ENCODE measurements around the gene SPHK2. TPM values are rescaled to one million over a fixed set of nuclear protein-coding genes. Genes with fewer than 3 reads are reported as not detected.

SPHK2 gene
- total and polyA plus RNA-seq, 2 of the 8 experiments (the other 6 are each of a cell fraction or from before 2014, with no cell fraction given) = 43.9 to 60.9 TPM

DNA sequence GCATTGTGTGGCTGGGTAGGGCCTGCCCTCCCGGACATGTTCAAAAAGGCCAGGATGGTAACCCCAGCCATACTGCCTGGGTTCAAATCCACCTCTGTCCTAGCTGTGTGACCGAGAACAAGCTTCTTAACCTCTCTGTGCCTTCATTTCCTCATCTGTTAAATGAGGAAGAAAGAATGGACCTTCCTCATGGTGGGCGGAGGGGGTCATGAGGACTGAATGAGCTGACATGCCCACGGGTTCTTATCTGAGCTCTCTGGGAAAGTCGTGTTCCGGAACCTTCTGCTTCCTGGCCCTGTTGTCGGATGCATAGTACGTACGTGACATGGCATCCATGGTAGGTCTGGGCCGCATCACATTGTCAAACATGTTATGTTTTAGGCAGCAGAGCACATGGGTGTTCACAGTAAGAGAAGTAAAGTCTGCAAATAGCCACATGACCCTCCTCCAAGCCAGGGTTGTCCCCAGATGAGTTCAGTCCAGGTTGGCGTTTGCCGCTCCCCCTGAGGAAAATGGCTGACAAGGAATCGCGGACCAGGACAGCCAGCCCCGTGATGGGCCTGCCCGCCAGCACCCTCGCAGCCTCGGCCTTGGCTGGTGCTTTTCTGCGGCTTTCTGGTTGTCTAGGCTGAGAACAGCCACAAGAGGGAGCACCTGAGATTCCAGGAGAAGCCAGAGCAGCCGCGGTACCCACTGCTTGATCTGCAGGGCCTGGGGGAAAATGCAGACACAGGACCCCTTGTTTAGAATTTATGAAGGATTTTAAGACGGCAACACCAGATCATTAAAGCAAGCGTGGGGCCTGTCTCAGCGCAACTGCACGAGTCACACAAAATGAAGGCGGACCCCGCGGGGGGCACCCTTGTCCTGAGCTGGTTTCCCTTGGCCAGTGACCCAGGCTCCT is 55.9 kb downstream of the SPHK2 start (continued):
- TF ChIP-seq KDM4A (IDR thresholded peaks at IDR 0.05; ENCODE audit: low read depth, low read length, severe bottlenecking) (no peak), CBX5 (IDR thresholded peaks at IDR 0.05; ENCODE audit: low read depth, low read length) (no peak), CHD2 (IDR thresholded peaks at IDR 0.05; ENCODE audit: low read length) (no peak), ASH2L (IDR thresholded peaks at IDR 0.05; ENCODE audit: low read length) (no peak), MAFK (IDR thresholded peaks at IDR 0.05; ENCODE audit: low read depth, low read length) (no peak), HDAC6 (IDR thresholded peaks at IDR 0.05; ENCODE audit: low read depth, low read length) (no peak), CBX8 (IDR thresholded peaks at IDR 0.05; ENCODE audit: borderline replicate concordance, low read depth, low read length) (no peak), SIRT6 (IDR thresholded peaks at IDR 0.05; ENCODE audit: low read length) (no peak), EGR1 (IDR thresholded peaks at IDR 0.05; ENCODE audit: borderline replicate concordance, low read depth, low read length) (no peak), TAF7 (optimal IDR thresholded peaks at IDR 0.05; ENCODE audit: borderline replicate concordance, low read depth, low read length) (no peak), SP2 (IDR thresholded peaks at IDR 0.05; ENCODE audit: low read length) (no peak), GABPA (IDR thresholded peaks at IDR 0.05; ENCODE audit: borderline replicate concordance, insufficient read depth, low read length) (peak; percentile 71; the same call in 1 of the 2 replicates), HDAC2 (IDR thresholded peaks at IDR 0.05; ENCODE audit: borderline replicate concordance in 1 of 2, low read depth in 2 of 2, low read length in 2 of 2) (no peak)
- TF ChIP-seq, protein P1, sequence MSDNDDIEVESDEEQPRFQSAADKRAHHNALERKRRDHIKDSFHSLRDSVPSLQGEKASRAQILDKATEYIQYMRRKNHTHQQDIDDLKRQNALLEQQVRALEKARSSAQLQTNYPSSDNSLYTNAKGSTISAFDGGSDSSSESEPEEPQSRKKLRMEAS (IDR thresholded peaks at IDR 0.05) = no peak

Data from H1 (cell line).